Transverse colon (tissue), 4 donors: Measurements from ENCODE around the gene PRKCA.

ENCODE experiments used
- EP300 ChIP-seq: sonication (generic); formaldehyde crosslinking; IDR thresholded peaks from one replicate; pipeline ENCODE4 v1.6.1; 2017; ENCODE audit warnings: antibody characterized with exemption, low read depth
- POLR2A ChIP-seq: fragments of 450-650 bp; IDR thresholded peaks from one replicate; pipeline ENCODE4 v1.6.1; 2016; ENCODE audit warnings: antibody characterized with exemption, mild to moderate bottlenecking, moderate library complexity
- POLR2AphosphoS5 ChIP-seq, 3 donors: sonication (generic); formaldehyde crosslinking; IDR thresholded peaks; one replicate each; pipeline ENCODE4 v1.6.1; 2016; ENCODE audit warnings: antibody characterized with exemption in 3 of 3
- TF ChIP-seq, protein P1 (sequence below), 5 experiments: fragments of 200-600 bp in 3 of 5; fragments of 450-650 bp in 2 of 5; sonication (generic) in 3 of 5; IDR thresholded peaks; 1 replicate in 2 of 5; 2 replicates in 3 of 5; pipeline ENCODE4 v1.5.1; 2016 to 2017; ENCODE audit warnings: antibody characterized with exemption in 5 of 5, inconsistent platforms in 3 of 5, mild to moderate bottlenecking in 2 of 5, moderate library complexity in 1 of 5

DNA sequence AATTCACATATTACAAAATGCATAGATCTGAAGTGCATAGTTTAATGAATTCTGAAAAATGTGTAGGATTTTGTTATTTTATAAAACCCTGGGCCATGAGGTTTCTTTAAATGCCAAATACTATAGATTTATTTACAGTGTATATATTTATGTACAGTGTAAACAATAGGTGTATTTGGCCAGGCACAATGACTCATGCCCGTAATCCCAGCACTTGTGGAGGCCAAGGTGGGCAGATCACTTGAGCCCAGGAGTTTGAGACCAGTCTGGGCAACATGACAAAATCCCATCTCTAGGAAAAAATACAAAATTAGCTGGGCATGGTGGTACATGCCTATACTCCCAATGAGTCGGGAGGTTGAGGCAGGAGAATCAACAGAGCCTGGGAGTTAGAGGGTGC, 249.4 kb downstream of the PRKCA start:
- TF ChIP-seq, protein P1, sequence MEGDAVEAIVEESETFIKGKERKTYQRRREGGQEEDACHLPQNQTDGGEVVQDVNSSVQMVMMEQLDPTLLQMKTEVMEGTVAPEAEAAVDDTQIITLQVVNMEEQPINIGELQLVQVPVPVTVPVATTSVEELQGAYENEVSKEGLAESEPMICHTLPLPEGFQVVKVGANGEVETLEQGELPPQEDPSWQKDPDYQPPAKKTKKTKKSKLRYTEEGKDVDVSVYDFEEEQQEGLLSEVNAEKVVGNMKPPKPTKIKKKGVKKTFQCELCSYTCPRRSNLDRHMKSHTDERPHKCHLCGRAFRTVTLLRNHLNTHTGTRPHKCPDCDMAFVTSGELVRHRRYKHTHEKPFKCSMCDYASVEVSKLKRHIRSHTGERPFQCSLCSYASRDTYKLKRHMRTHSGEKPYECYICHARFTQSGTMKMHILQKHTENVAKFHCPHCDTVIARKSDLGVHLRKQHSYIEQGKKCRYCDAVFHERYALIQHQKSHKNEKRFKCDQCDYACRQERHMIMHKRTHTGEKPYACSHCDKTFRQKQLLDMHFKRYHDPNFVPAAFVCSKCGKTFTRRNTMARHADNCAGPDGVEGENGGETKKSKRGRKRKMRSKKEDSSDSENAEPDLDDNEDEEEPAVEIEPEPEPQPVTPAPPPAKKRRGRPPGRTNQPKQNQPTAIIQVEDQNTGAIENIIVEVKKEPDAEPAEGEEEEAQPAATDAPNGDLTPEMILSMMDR (IDR thresholded peaks at IDR 0.05), result no peak
- TF ChIP-seq EP300, result no peak
- no peak for TF ChIP-seq POLR2A
- no peak for TF ChIP-seq POLR2AphosphoS5 (IDR thresholded peaks at IDR 0.05)
